Left renal cortex interstitium (tissue), 4 donors: ENCODE measurements around the gene CAMTA1. TPM values are rescaled to one million over a fixed set of nuclear protein-coding genes. Genes with fewer than 3 reads are reported as not detected.
"Not testable (repeated sequence)": the region's sequence is repeated elsewhere in the genome, so short reads cannot be mapped to it uniquely, and the experiment has no call there.

Source experiments
- DNase-seq, 4 donors: peaks; one replicate each; pipeline ENCODE4 v3.0.0-alpha.2; 2013; ENCODE audit warnings: low read depth in 4 of 4, low spot score in 2 of 4, missing footprints in 1 of 4
- polyA plus RNA-seq, 4 donors: library from polyadenylated mRNA; unstranded; fragments of 120-200 nt; gene quantifications; one replicate each; pipeline ENCODE4 v1.2.1, GENCODE V29; 2013; ENCODE audit not compliant: insufficient read length in 4 of 4

CAMTA1 gene
- polyA plus RNA-seq, 4 donors, result 76.8 to 91.3 (median 85.3) TPM

- DNase-seq, result no peak
Measured at GRCh38 chr1:7681401-7681800, 896.1 kb downstream of the CAMTA1 start.

GRCh38 chr1:7683521-7683920 lies 898.3 kb downstream of the CAMTA1 start:
- no peak for DNase-seq

- no peak for DNase-seq
Measured at GRCh38 chr1:7684132-7684531, 898.9 kb downstream of the CAMTA1 start.

GRCh38 chr1:7684861-7685635 lies 899.8 kb downstream of the CAMTA1 start:
- no peak for DNase-seq

GRCh38 chr1:7686301-7686850 lies 901.1 kb downstream of the CAMTA1 start:
- no peak for DNase-seq

GRCh38 chr1:7687411-7687810 lies 902.2 kb downstream of the CAMTA1 start:
- no peak for DNase-seq

GRCh38 chr1:7688659-7689058 lies 903.4 kb downstream of the CAMTA1 start:
- no peak for DNase-seq

GRCh38 chr1:7689307-7689706 lies 904.1 kb downstream of the CAMTA1 start:
- not testable (repeated sequence) for DNase-seq

GRCh38 chr1:7690076-7690475 lies 904.8 kb downstream of the CAMTA1 start:
- DNase-seq, result no peak

GRCh38 chr1:7690496-7691182 lies 905.4 kb downstream of the CAMTA1 start:
- no peak for DNase-seq

GRCh38 chr1:7691576-7691975 lies 906.3 kb downstream of the CAMTA1 start:
- DNase-seq, result no peak

- no peak for DNase-seq
Measured at GRCh38 chr1:7692005-7692404, 906.8 kb downstream of the CAMTA1 start.

- DNase-seq, result not testable (repeated sequence)
Measured at GRCh38 chr1:7693037-7693436, 907.8 kb downstream of the CAMTA1 start.

- no peak for DNase-seq
Measured at GRCh38 chr1:7693662-7694061, 908.4 kb downstream of the CAMTA1 start.

GRCh38 chr1:7694600-7695496 lies 909.6 kb downstream of the CAMTA1 start:
- no peak for DNase-seq

- DNase-seq, result no peak
Measured at GRCh38 chr1:7695497-7696117, 910.4 kb downstream of the CAMTA1 start.

- no peak for DNase-seq
Measured at GRCh38 chr1:7698641-7699040, 913.4 kb downstream of the CAMTA1 start.

- DNase-seq, result no peak
Measured at GRCh38 chr1:7702365-7702764, 917.1 kb downstream of the CAMTA1 start.

- no peak for DNase-seq
Measured at GRCh38 chr1:7703321-7704213, 918.3 kb downstream of the CAMTA1 start.
